ENCODE data around the gene MSH4. TPM values are rescaled to one million over a fixed set of nuclear protein-coding genes. Genes with fewer than 3 reads are reported as not detected.

Gene MSH4
- total RNA-seq, 1 experiment from 2014 or later = 1.0 TPM

DNA sequence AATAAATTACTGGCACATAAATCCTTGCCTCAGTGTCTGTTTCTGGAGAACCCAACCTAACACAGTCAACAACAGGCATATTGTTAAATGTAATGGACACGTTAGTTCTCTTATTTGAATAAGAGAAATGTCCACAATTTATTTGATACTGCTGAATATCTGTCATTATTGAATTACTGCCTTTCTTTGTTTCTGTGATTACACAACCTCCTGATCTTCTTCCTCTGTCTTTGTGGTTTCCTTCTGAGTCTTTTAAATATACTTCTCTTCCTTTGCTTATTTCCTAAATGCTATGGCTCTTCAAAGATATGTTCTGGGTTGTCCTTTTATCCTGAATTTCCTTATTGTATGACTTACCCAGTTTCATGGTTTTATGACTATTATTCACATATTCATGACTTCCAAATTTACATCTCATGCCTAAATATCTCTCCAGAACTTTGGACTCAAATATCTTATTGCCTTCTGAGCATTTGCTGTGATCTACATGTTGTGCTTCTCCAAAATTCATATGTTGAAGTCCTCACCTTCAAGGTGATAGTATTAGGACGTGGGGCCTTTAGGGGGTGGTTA lies 39.9 kb downstream of the MSH4 start:
- Histone ChIP-seq H3K9me3 (ENCODE audit: low read depth, low read length, poor library complexity, severe bottlenecking) (no peaks in the 10 kb centered on the region), H3K27me3 (replicated peaks; ENCODE audit: insufficient read depth, low read depth, low read length, poor library complexity) (no peaks in the 10 kb centered on the region), H3K27ac (ENCODE audit: low read depth, low read length, poor library complexity, severe bottlenecking) (peak overlapping the region; percentile 1), H3K4me3 (ENCODE audit: low read depth, low read length, poor library complexity, severe bottlenecking) (no peak overlapping the region), H3K36me3 (ENCODE audit: insufficient read depth, low read length, poor library complexity, severe bottlenecking) (no peaks in the 10 kb centered on the region), H3K4me1 (ENCODE audit: insufficient read depth, low read length, poor library complexity, severe bottlenecking) (peaks cover 13% of the 10 kb centered on the region)
- DNase-seq (ENCODE audit: low spot score) = peak; percentile 41
- BruUV-seq (replicated peaks) = no TSS peak
- ChIA-PET POLR2A (ENCODE audit: low non-redundant PET) (no interaction called here), CTCF (no interaction called here)
- intact Hi-C loops (cut with micrococcal nuclease; ENCODE audit: unreplicated experiment) = no loop called here
- TF ChIP-seq, protein P1, sequence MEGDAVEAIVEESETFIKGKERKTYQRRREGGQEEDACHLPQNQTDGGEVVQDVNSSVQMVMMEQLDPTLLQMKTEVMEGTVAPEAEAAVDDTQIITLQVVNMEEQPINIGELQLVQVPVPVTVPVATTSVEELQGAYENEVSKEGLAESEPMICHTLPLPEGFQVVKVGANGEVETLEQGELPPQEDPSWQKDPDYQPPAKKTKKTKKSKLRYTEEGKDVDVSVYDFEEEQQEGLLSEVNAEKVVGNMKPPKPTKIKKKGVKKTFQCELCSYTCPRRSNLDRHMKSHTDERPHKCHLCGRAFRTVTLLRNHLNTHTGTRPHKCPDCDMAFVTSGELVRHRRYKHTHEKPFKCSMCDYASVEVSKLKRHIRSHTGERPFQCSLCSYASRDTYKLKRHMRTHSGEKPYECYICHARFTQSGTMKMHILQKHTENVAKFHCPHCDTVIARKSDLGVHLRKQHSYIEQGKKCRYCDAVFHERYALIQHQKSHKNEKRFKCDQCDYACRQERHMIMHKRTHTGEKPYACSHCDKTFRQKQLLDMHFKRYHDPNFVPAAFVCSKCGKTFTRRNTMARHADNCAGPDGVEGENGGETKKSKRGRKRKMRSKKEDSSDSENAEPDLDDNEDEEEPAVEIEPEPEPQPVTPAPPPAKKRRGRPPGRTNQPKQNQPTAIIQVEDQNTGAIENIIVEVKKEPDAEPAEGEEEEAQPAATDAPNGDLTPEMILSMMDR (conservative IDR thresholded peaks at IDR 0.05; ENCODE audit: low read depth, low read length) = no peak
- TF ChIP-seq EZH2 (IDR thresholded peaks at IDR 0.05; ENCODE audit: borderline replicate concordance, low read depth, low read length, poor library complexity, severe bottlenecking) = no peak

DNA sequence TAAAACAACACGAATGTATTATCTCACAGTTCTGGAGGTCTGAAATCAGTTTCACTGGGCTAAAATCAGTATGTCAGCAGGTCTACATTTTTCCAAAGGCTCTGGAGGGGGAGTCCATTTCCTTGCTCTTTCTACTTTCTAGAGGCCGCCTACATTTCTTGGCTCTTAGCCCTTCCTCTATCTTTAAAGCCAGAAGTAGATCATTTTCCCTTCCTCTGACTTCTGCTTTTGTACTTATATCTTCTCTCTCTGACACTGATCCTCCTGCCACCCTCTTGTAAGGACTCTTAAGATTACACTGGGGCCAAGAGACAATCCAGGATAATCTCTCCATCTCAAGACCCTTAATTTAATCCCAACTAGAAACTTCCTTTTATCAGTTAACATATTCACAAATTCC lies 41.4 kb downstream of the MSH4 start:
- ChIA-PET POLR2A (ENCODE audit: low non-redundant PET) (no interaction called here), CTCF (no interaction called here)
- no peaks in the 10 kb centered on the region for H3K36me3 ChIP-seq (ENCODE audit: insufficient read depth, low read length, poor library complexity, severe bottlenecking)
- intact Hi-C loops (cut with micrococcal nuclease; ENCODE audit: unreplicated experiment) = no loop called here
- no peak for DNase-seq (ENCODE audit: low spot score)
- no peaks in the 10 kb centered on the region for H3K9me3 ChIP-seq (ENCODE audit: low read depth, low read length, poor library complexity, severe bottlenecking)
- H3K27ac ChIP-seq (ENCODE audit: low read depth, low read length, poor library complexity, severe bottlenecking) = no peak overlapping the region
- BruUV-seq (replicated peaks) = no TSS peak
- H3K4me3 ChIP-seq (ENCODE audit: low read depth, low read length, poor library complexity, severe bottlenecking) = no peak overlapping the region
- H3K27me3 ChIP-seq (replicated peaks; ENCODE audit: insufficient read depth, low read depth, low read length, poor library complexity) = no peaks in the 10 kb centered on the region
- H3K4me1 ChIP-seq (ENCODE audit: insufficient read depth, low read length, poor library complexity, severe bottlenecking) = peaks cover 13% of the 10 kb centered on the region
- no peak for TF ChIP-seq EZH2 (IDR thresholded peaks at IDR 0.05; ENCODE audit: borderline replicate concordance, low read depth, low read length, poor library complexity, severe bottlenecking)
- TF ChIP-seq, protein P1 (conservative IDR thresholded peaks at IDR 0.05; ENCODE audit: low read depth, low read length) = no peak

DNA sequence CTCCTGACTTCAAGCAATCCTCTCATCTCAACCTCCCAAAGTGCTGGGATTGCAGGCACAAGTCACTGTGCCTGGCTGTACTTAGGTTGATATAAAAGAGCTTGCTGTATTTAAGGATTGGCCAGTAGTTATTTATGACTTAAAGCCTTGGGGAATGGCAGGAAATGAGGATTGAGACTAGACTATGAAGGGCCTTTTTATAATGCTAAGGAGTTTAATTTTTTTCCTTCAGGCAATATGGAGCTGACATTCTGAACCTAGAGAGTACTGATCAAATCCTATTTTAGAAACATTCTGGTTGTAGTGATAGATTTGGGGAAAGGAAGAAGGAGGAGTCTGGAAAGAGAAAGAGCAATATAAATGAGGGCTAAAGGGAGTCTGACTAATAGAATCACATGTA lies 44.7 kb downstream of the MSH4 start:
- H3K4me3 ChIP-seq (ENCODE audit: low read depth, low read length, poor library complexity, severe bottlenecking) = no peak overlapping the region
- no peak overlapping the region for H3K27ac ChIP-seq (ENCODE audit: low read depth, low read length, poor library complexity, severe bottlenecking)
- H3K9me3 ChIP-seq (ENCODE audit: low read depth, low read length, poor library complexity, severe bottlenecking) = no peaks in the 10 kb centered on the region
- peak; percentile 43 for DNase-seq (ENCODE audit: low spot score)
- POLR2A ChIA-PET (ENCODE audit: low non-redundant PET) = interaction anchor here (0.5 kb wide), 1 partner anchor 42 kb away, joined by 4 read pairs; no protein-coding TSS in a partner anchor
- intact Hi-C loops (cut with micrococcal nuclease; ENCODE audit: unreplicated experiment) = no loop called here
- H3K36me3 ChIP-seq (ENCODE audit: insufficient read depth, low read length, poor library complexity, severe bottlenecking) = no peaks in the 10 kb centered on the region
- TF ChIP-seq, protein P1 (conservative IDR thresholded peaks at IDR 0.05; ENCODE audit: low read depth, low read length) = no peak
- no peak for TF ChIP-seq EZH2 (IDR thresholded peaks at IDR 0.05; ENCODE audit: borderline replicate concordance, low read depth, low read length, poor library complexity, severe bottlenecking)
- no TSS peak for BruUV-seq (replicated peaks)
- CTCF ChIA-PET = no interaction called here
- H3K27me3 ChIP-seq (replicated peaks; ENCODE audit: insufficient read depth, low read depth, low read length, poor library complexity) = no peaks in the 10 kb centered on the region
- peaks cover 9% of the 10 kb centered on the region for H3K4me1 ChIP-seq (ENCODE audit: insufficient read depth, low read length, poor library complexity, severe bottlenecking)
